Measurements from ENCODE around the gene UROC1. TPM values are rescaled to one million over a fixed set of nuclear protein-coding genes. Genes with fewer than 3 reads are reported as not detected.

Gene UROC1
- total RNA-seq, 2 experiments from 2014 or later, result 0.09 TPM; not detected in 1

- no TSS peak for BruUV-seq (replicated peaks)
- CTCF ChIA-PET (ENCODE audit: unreplicated experiment), result no interaction called here
These were observed 21.4 kb upstream of the UROC1 start for GRCh38 chr3:126538966-126539365.

GRCh38 chr3:126538316-126538715 lies 20.7 kb upstream of the UROC1 start:
- Histone ChIP-seq H3K4me1 (ENCODE audit: insufficient read depth, low read length, poor library complexity, severe bottlenecking) (no peaks in the 10 kb centered on the region), H3K4me2 (ENCODE audit: low read length) (no peak overlapping the region), H4K20me1 (ENCODE audit: insufficient read depth, low read length) (no peaks in the 10 kb centered on the region), H3K79me2 (ENCODE audit: insufficient read depth, low read depth, low read length) (no peaks in the 10 kb centered on the region), H3K27ac (ENCODE audit: low read depth, low read length, poor library complexity, severe bottlenecking) (no peak overlapping the region), H3K9me2 (ENCODE audit: insufficient read depth, low read length) (no peaks in the 10 kb centered on the region), H3K9me3 (ENCODE audit: low read length) (no peaks in the 10 kb centered on the region), H3K4me3 (ENCODE audit: low read depth, low read length, poor library complexity, severe bottlenecking) (no peak overlapping the region), H3K36me3 (ENCODE audit: insufficient read depth, low read length) (no peaks in the 10 kb centered on the region), H2AFZ (ENCODE audit: low read length) (no peak overlapping the region)
- no peak for DNase-seq (ENCODE audit: low spot score)
- intact Hi-C loops (cut with micrococcal nuclease; ENCODE audit: unreplicated experiment), result no loop called here
- POLR2A ChIA-PET, result interaction anchor here (0.5 kb wide), 1 partner anchor 454 kb away, joined by 4 read pairs; the partner anchor contains the start of gene SLC41A3
- CTCF ChIA-PET (ENCODE audit: unreplicated experiment), result no interaction called here
- no TSS peak for BruUV-seq (replicated peaks)
- no peak for TF ChIP-seq EZH2phosphoT487 (IDR thresholded peaks at IDR 0.05; ENCODE audit: borderline replicate concordance, low read depth, low read length)
- TF ChIP-seq CTCF (conservative IDR thresholded peaks at IDR 0.05; ENCODE audit: low read length), result no peak

More at GRCh38 chr3:126538966-126539365, 21.4 kb upstream of the UROC1 start:
- Histone ChIP-seq H4K20me1 (ENCODE audit: insufficient read depth, low read length) (no peaks in the 10 kb centered on the region), H3K4me3 (ENCODE audit: low read depth, low read length, poor library complexity, severe bottlenecking) (no peak overlapping the region), H2AFZ (ENCODE audit: low read length) (no peak overlapping the region), H3K36me3 (ENCODE audit: insufficient read depth, low read length) (no peaks in the 10 kb centered on the region), H3K9me3 (ENCODE audit: low read length) (no peaks in the 10 kb centered on the region), H3K27ac (ENCODE audit: low read depth, low read length, poor library complexity, severe bottlenecking) (no peak overlapping the region), H3K4me1 (ENCODE audit: insufficient read depth, low read length, poor library complexity, severe bottlenecking) (no peaks in the 10 kb centered on the region), H3K4me2 (ENCODE audit: low read length) (no peak overlapping the region), H3K9me2 (ENCODE audit: insufficient read depth, low read length) (no peaks in the 10 kb centered on the region), H3K79me2 (ENCODE audit: insufficient read depth, low read depth, low read length) (no peaks in the 10 kb centered on the region)
- no peak for TF ChIP-seq EZH2phosphoT487 (IDR thresholded peaks at IDR 0.05; ENCODE audit: borderline replicate concordance, low read depth, low read length)
- no peak for TF ChIP-seq CTCF (conservative IDR thresholded peaks at IDR 0.05; ENCODE audit: low read length)
- POLR2A ChIA-PET, result no interaction called here
- no peak for DNase-seq (ENCODE audit: low spot score)
- intact Hi-C loops (cut with micrococcal nuclease; ENCODE audit: unreplicated experiment), result no loop called here

DNA sequence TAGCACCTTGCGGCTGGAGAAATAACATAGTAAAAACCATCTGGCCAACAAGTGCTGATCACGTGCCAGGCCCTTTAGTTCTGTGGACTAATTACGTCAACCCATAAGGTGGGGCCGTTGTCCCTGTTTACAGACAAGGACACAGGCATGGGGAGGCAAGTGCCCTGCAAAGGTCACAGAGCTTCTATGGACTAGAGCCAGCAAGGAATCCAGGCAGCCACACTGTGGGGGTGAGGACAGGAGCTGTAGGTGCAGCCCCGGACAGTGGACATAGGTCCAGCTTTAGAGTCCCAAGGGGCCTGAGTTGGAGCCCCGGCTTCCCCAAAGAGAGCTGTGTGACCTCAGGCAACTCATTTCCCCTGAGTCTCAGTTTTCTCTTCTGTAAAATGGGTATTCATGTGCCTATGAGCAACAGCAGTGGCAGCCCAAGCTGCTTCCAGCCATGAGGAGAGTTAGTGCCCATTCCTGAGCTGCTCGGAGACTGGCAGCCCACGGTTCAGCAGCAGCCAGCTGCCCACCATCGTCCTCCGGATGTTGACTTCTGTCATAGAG lies 20.2 kb upstream of the UROC1 start:
- TF ChIP-seq CTCF (conservative IDR thresholded peaks at IDR 0.05; ENCODE audit: low read length), result no peak
- TF ChIP-seq EZH2phosphoT487 (IDR thresholded peaks at IDR 0.05; ENCODE audit: borderline replicate concordance, low read depth, low read length), result no peak

More for the DNA sequence above, 20.2 kb upstream of the UROC1 start:
- Histone ChIP-seq H3K4me3 (ENCODE audit: low read depth, low read length, poor library complexity, severe bottlenecking) (no peak overlapping the region), H3K4me2 (ENCODE audit: low read length) (no peak overlapping the region), H3K4me1 (ENCODE audit: insufficient read depth, low read length, poor library complexity, severe bottlenecking) (no peaks in the 10 kb centered on the region), H4K20me1 (ENCODE audit: insufficient read depth, low read length) (no peaks in the 10 kb centered on the region), H3K36me3 (ENCODE audit: insufficient read depth, low read length) (no peaks in the 10 kb centered on the region), H3K9me2 (ENCODE audit: insufficient read depth, low read length) (no peaks in the 10 kb centered on the region), H3K9me3 (ENCODE audit: low read length) (no peaks in the 10 kb centered on the region), H2AFZ (ENCODE audit: low read length) (no peak overlapping the region), H3K27ac (ENCODE audit: low read depth, low read length, poor library complexity, severe bottlenecking) (no peak overlapping the region), H3K79me2 (ENCODE audit: insufficient read depth, low read depth, low read length) (no peaks in the 10 kb centered on the region)
- intact Hi-C loops (cut with micrococcal nuclease; ENCODE audit: unreplicated experiment), result no loop called here
- DNase-seq (ENCODE audit: low spot score), result no peak
- POLR2A ChIA-PET, result interaction anchor here (0.5 kb wide), 1 partner anchor 454 kb away, joined by 4 read pairs; the partner anchor contains the start of gene SLC41A3
- no TSS peak for BruUV-seq (replicated peaks)
- CTCF ChIA-PET (ENCODE audit: unreplicated experiment), result no interaction called here

Measured in OCI-LY7 (cell line).